Spleen (tissue), 13 donors: Measurements from ENCODE around the gene NOVA1. TPM values are rescaled to one million over a fixed set of nuclear protein-coding genes. Genes with fewer than 3 reads are reported as not detected.
A peak's percentile ranks its signal among the peaks of the same experiment; 100 is the strongest.
"Not testable (repeated sequence)": the region's sequence is repeated elsewhere in the genome, so short reads cannot be mapped to it uniquely, and the experiment has no call there.

Experiments
- DNase-seq: peaks from one replicate; pipeline ENCODE4 v3.0.0-alpha.2; 2020
- H3K27ac ChIP-seq, 8 donors: fragments of 200-600 bp; sonication (generic) in 7 of 8; 1 replicate in 4 of 8; 2 replicates in 4 of 8; pipeline versions ENCODE4 v1.5.0 to v1.8.0; 2016 to 2021; ENCODE audit warnings: inconsistent platforms in 4 of 8, mild to moderate bottlenecking in 4 of 8, moderate library complexity in 1 of 8
- H3K27me3 ChIP-seq, 7 donors: fragments of 200-600 bp; sonication (generic) in 6 of 7; replicated peaks in 1 of 7; 1 replicate in 4 of 7; 2 replicates in 3 of 7; pipeline versions ENCODE4 v1.5.0 to v1.8.0; 2016 to 2021; ENCODE audit warnings: inconsistent platforms in 3 of 7, mild to moderate bottlenecking in 1 of 7
- H3K36me3 ChIP-seq, 6 donors: fragments of 200-600 bp; sonication (generic) in 5 of 6; 1 replicate in 4 of 6; 2 replicates in 2 of 6; pipeline versions ENCODE4 v1.5.0 to v1.8.0; 2016 to 2021; ENCODE audit warnings: inconsistent platforms in 2 of 6
- H3K4me1 ChIP-seq, 6 donors: fragments of 200-600 bp; sonication (generic) in 5 of 6; 1 replicate in 3 of 6; 2 replicates in 3 of 6; pipeline versions ENCODE4 v1.5.0 to v1.8.0; 2016 to 2021; ENCODE audit warnings: inconsistent platforms in 3 of 6
- H3K4me3 ChIP-seq, 8 donors: fragments of 200-600 bp; sonication (generic) in 7 of 8; 1 replicate in 4 of 8; 2 replicates in 4 of 8; pipeline versions ENCODE4 v1.5.0 to v1.8.0; 2016 to 2021; ENCODE audit warnings: inconsistent platforms in 4 of 8, mild to moderate bottlenecking in 4 of 8, moderate library complexity in 2 of 8
- H3K9me3 ChIP-seq, 8 donors: fragments of 200-600 bp; sonication (generic) in 7 of 8; 1 replicate in 4 of 8; 2 replicates in 4 of 8; pipeline versions ENCODE4 v1.5.0 to v1.8.0; 2016 to 2021; ENCODE audit warnings: inconsistent platforms in 4 of 8
- CTCF ChIP-seq, 11 experiments: fragments of 200-600 bp in 7 of 11; fragments of 450-650 bp in 4 of 11; sonication (generic) in 4 of 11; IDR thresholded peaks in 8 of 11; conservative IDR thresholded peaks in 3 of 11; 1 replicate in 7 of 11; 2 replicates in 4 of 11; pipeline versions ENCODE4 v1.4.0 to v1.8.0; 2016 to 2021; ENCODE audit warnings: antibody characterized with exemption in 11 of 11, inconsistent platforms in 4 of 11, mild to moderate bottlenecking in 1 of 11
- POLR2A ChIP-seq, 3 donors: fragments of 450-650 bp; IDR thresholded peaks; one replicate each; pipeline ENCODE4 v1.5.1; 2017; ENCODE audit warnings: antibody characterized with exemption in 3 of 3, mild to moderate bottlenecking in 1 of 3
- POLR2AphosphoS5 ChIP-seq, 3 donors: sonication (generic); formaldehyde crosslinking; IDR thresholded peaks; one replicate each; pipeline ENCODE4 v1.5.1; 2017; ENCODE audit warnings: antibody characterized with exemption in 3 of 3
- WGBS, 5 donors: extraction: QIAGEN DNeasy Blood & Tissue Kit in 3 of 5; methylation state at CpG; one replicate each; pipeline versions ENCODE4 v1.1.5 to v1.1.7; 2013 to 2018; 5-methylcytosine and 5-hydroxymethylcytosine counted together
- intact Hi-C: fragments of 100-400 bp; cut with DNase I; formaldehyde crosslinking; loops from one replicate; pipeline ENCODE4 v1.15.0; 2023; ENCODE audit warnings: low total_unique reads
- long read RNA-seq, 2 donors: transcript quantifications; one replicate each; lab custom pipeline, GENCODE V29; 2026
- polyA plus RNA-seq, 3 donors: library from polyadenylated mRNA; stranded (reverse); fragments of 200-250 nt; gene quantifications; one replicate each; pipeline ENCODE4 v1.2.1, GENCODE V29; 2013
- total RNA-seq, 7 donors: library from RNA; depleted of rRNA in 3 of 7; stranded (reverse); fragments of >200 nt in 3 of 7; fragmentation: NEBNext Ultra II Directional in 4 of 7; extraction: Animal tissue kit (Norgen Biotek cat#: 25700) in 4 of 7; gene quantifications; one replicate each; pipeline versions ENCODE4 v1.1.0 to v1.2.1, GENCODE V29; 2016 to 2021
- donor health status: healthy with polysubstance abuse.
- donor health status: DM: no; HTN: no; CAD: no; lungs with moderate emphysema.
- donor health status: DM: no; HTN: no; CAD: no.
- donor health status: Bipolar disorder and iron deficiency.
- donor health status: healthy.
- donor health status: DM: no; HTN: no; CAD: no.
- donor health status: DM: yes; HTN: yes; CAD: no.

NOVA1 gene
- total RNA-seq, result 1 to 10 TPM; 1.3 to 4.0 (median 2.8) TPM
- 1 to 10 TPM in 2 of 3 donors, under 1 TPM in 1; 0.59 to 1.4 (median 1.1) TPM for polyA plus RNA-seq
- long read RNA-seq, donor 1, partial matches to known transcripts, result 0 of 2 reads
- long read RNA-seq, donor 1, other reads (novel, unspliced or antisense), result 0 of 2 reads
- long read RNA-seq, donor 2, result 0 reads

GRCh38 chr14:26597589-26598080 lies at the start of gene NOVA1:
Gene NOVA1, minus strand, starts transcription at chr14:26598033. Its CDS starts 597 bp downstream, at chr14:26597436.
- no peak for TF ChIP-seq CTCF (IDR thresholded peaks at IDR 0.05 in 8 of 11, conservative IDR thresholded peaks at IDR 0.05 in 3 of 11)
- no peak for TF ChIP-seq POLR2AphosphoS5 (IDR thresholded peaks at IDR 0.05)
- no peak for TF ChIP-seq POLR2A (IDR thresholded peaks at IDR 0.05)
- peak within 1 kb of the TSS; percentile 33 to 71 (median 52) for H3K4me3 ChIP-seq
- H3K9me3 ChIP-seq, result peaks cover 0 to 5% (median 0%) of the 10 kb centered on the region in 8 donors
- H3K27ac ChIP-seq, result peak within 1 kb of the TSS in 7 of 8 donors; percentile 8 to 74 (median 71)
- DNase-seq, result peak; percentile 66
- no peaks in the 10 kb centered on the region for H3K36me3 ChIP-seq
- peaks cover 0 to 11% (median 0%) of the 10 kb centered on the region in 6 donors for H3K4me1 ChIP-seq
- intact Hi-C loops, result no loop called here
- peaks cover 0 to 48% (median 0%) of the 10 kb centered on the region in 7 donors for H3K27me3 ChIP-seq
- 1 to 6% (median 2%) methylated on average over 19 to 36 of the region's 36 CpGs for WGBS, 5 donors

GRCh38 chr14:26645057-26645456 lies 47.2 kb upstream of the NOVA1 start:
- intact Hi-C loops, H3K4me1 ChIP-seq, DNase-seq, H3K36me3 ChIP-seq, H3K27ac ChIP-seq, H3K4me3 ChIP-seq, H3K27me3 ChIP-seq: not testable (repeated sequence)
- 69 to 93% (median 85%) methylated on average over 4 to 5 of the region's 5 CpGs for WGBS, 5 donors
- peaks cover 0 to 12% (median 5%) of the 10 kb centered on the region in 8 donors for H3K9me3 ChIP-seq

GRCh38 chr14:26636561-26636960 lies 38.7 kb upstream of the NOVA1 start:
- TF ChIP-seq POLR2AphosphoS5 (IDR thresholded peaks at IDR 0.05) (no peak), POLR2A (IDR thresholded peaks at IDR 0.05) (no peak), CTCF (IDR thresholded peaks at IDR 0.05 in 8 of 11, conservative IDR thresholded peaks at IDR 0.05 in 3 of 11) (no peak)
- Histone ChIP-seq H3K27ac (no peak overlapping the region), H3K4me1 (no peaks in the 10 kb centered on the region), H3K4me3 (no peak overlapping the region), H3K27me3 (no peaks in the 10 kb centered on the region), H3K36me3 (no peaks in the 10 kb centered on the region), H3K9me3 (peaks cover 0 to 23% (median 7%) of the 10 kb centered on the region in 8 donors)
- 52 to 68% (median 63%) methylated on average over 5 of the region's 5 CpGs for WGBS, 5 donors
- intact Hi-C loops, result no loop called here
- no peak for DNase-seq

- H3K36me3 ChIP-seq, H3K27ac ChIP-seq, H3K4me3 ChIP-seq, DNase-seq, intact Hi-C loops, H3K27me3 ChIP-seq, H3K4me1 ChIP-seq: not testable (repeated sequence)
- 88 to 96% (median 90%) methylated on average over 23 to 25 of the region's 25 CpGs for WGBS, 5 donors
- peaks cover 0 to 10% (median 0%) of the 10 kb centered on the region in 8 donors for H3K9me3 ChIP-seq
Observed at GRCh38 chr14:26634946-26635345, 37.1 kb upstream of the NOVA1 start.

GRCh38 chr14:26626256-26626655 lies 28.4 kb upstream of the NOVA1 start:
- Histone ChIP-seq H3K27ac (no peak overlapping the region), H3K27me3 (no peaks in the 10 kb centered on the region), H3K4me3 (no peak overlapping the region), H3K36me3 (no peaks in the 10 kb centered on the region), H3K4me1 (no peaks in the 10 kb centered on the region), H3K9me3 (peaks cover 0 to 8% (median 0%) of the 10 kb centered on the region in 8 donors)
- DNase-seq, result no peak
- intact Hi-C loops, result no loop called here
- TF ChIP-seq POLR2A (IDR thresholded peaks at IDR 0.05), result no peak
